ENCODE measurements around the gene ATE1. TPM values are rescaled to one million over a fixed set of nuclear protein-coding genes. Genes with fewer than 3 reads are reported as not detected.

ATE1 gene
- total RNA-seq, 3 donors from 2014 or later (not counting 1 experiment from before 2014, with no cell fraction given) = 30.4 to 40.6 (median 30.5) TPM

- no peak for DNase-seq
- no peaks in the 10 kb centered on the region for H3K9me3 Mint-ChIP-seq
- intact Hi-C loops (cut with micrococcal nuclease) = no loop called here
- no peak for TF ChIP-seq CTCF (IDR thresholded peaks at IDR 0.05)
- no peak overlapping the region for H3K27ac ChIP-seq (ENCODE audit: low read length)
- peaks cover 2% of the 10 kb centered on the region for H3K36me3 ChIP-seq (ENCODE audit: control insufficient read depth, insufficient read depth, low read length)
- peaks cover 0 to 4% of the 10 kb centered on the region in 2 donors for H3K4me1 Mint-ChIP-seq
- H3K4me3 Mint-ChIP-seq = no peak overlapping the region
- no peaks in the 10 kb centered on the region for H3K36me3 Mint-ChIP-seq
- no peak overlapping the region for H3K27ac Mint-ChIP-seq
- 79% methylated on average over 5 of the region's 6 CpGs for WGBS (ENCODE audit: insufficient coverage)
- no peaks in the 10 kb centered on the region for H3K27me3 Mint-ChIP-seq (ENCODE audit: low read depth in 2 of 2)
- H3K4me3 ChIP-seq (ENCODE audit: low read length) = no peak overlapping the region
- no peaks in the 10 kb centered on the region for H3K27me3 ChIP-seq (ENCODE audit: control insufficient read depth, insufficient read depth, low read length)
- H3K4me1 ChIP-seq (ENCODE audit: control insufficient read depth, insufficient read depth, low read length) = no peaks in the 10 kb centered on the region
- ATAC-seq = no peak
- H3K9me3 ChIP-seq (ENCODE audit: control insufficient read depth, insufficient read depth, low read length) = no peaks in the 10 kb centered on the region
Measured at GRCh38 chr10:121783782-121784372, 144.0 kb downstream of the ATE1 start.

DNA sequence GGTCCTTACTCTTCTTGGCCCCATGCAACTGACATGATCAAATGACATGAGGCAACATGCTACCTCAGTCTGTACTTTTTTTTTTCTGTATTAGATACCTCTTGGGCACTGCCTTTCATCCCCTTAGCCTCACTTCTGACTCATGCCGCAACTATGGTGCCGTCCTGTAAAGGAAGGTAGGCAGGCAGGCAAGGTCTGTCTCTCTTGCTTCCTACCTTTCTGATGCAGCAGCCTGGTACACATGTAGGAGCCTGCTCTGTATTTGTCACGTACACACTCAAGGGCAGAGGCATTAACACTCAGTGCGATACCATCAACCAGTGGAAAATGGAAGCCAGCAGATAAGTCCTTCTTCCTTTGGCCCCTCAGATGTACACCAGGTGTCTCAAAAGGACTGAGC, 146.7 kb downstream of the ATE1 start:
- intact Hi-C loops (cut with micrococcal nuclease) = no loop called here
- H3K27ac ChIP-seq (ENCODE audit: low read length) = no peak overlapping the region
- Mint-ChIP-seq H3K4me3 (no peak overlapping the region), H3K36me3 (no peaks in the 10 kb centered on the region), H3K4me1 (no peaks in the 10 kb centered on the region), H3K9me3 (no peaks in the 10 kb centered on the region), H3K27ac (no peak overlapping the region), H3K27me3 (ENCODE audit: low read depth in 2 of 2) (no peaks in the 10 kb centered on the region)
- ATAC-seq (no peak), DNase-seq (no peak)
- no peaks in the 10 kb centered on the region for H3K4me1 ChIP-seq (ENCODE audit: control insufficient read depth, insufficient read depth, low read length)
- WGBS (ENCODE audit: insufficient coverage) = 94% methylated on average over 4 of the region's 4 CpGs
- TF ChIP-seq CTCF (IDR thresholded peaks at IDR 0.05) = no peak
- no peak overlapping the region for H3K4me3 ChIP-seq (ENCODE audit: low read length)
- H3K9me3 ChIP-seq (ENCODE audit: control insufficient read depth, insufficient read depth, low read length) = no peaks in the 10 kb centered on the region
- H3K27me3 ChIP-seq (ENCODE audit: control insufficient read depth, insufficient read depth, low read length) = no peaks in the 10 kb centered on the region
- no peaks in the 10 kb centered on the region for H3K36me3 ChIP-seq (ENCODE audit: control insufficient read depth, insufficient read depth, low read length)

DNA sequence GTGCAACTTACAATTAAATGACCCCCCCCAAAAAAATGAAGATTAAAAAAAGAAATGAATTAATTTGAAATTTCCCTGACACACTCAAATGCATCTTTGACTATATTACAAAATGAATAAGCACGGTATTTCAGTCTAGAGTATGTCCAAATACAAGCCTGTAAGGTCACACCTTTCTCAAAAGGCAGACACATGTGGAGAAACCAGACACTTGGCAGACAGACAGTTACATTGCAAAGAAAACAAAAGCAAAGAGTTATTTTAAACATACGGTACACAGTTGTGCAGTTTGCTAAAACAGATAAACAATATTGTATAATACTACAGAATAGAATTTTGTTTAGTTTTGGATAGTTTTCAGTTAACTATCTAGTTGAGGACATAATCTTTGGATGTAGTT, 153.0 kb downstream of the ATE1 start:
- no peaks in the 10 kb centered on the region for H3K36me3 ChIP-seq (ENCODE audit: control insufficient read depth, insufficient read depth, low read length)
- Mint-ChIP-seq H3K4me3 (no peak overlapping the region), H3K9me3 (no peaks in the 10 kb centered on the region), H3K27me3 (ENCODE audit: low read depth in 2 of 2) (no peaks in the 10 kb centered on the region), H3K36me3 (no peaks in the 10 kb centered on the region), H3K4me1 (peaks cover 0 to 6% of the 10 kb centered on the region in 2 donors), H3K27ac (no peak overlapping the region)
- TF ChIP-seq CTCF (IDR thresholded peaks at IDR 0.05) = no peak
- DNase-seq (no peak), ATAC-seq (no peak)
- H3K4me1 ChIP-seq (ENCODE audit: control insufficient read depth, insufficient read depth, low read length) = no peaks in the 10 kb centered on the region
- WGBS (ENCODE audit: insufficient coverage) = 95% methylated on average over 1 of the region's 2 CpGs
- H3K27me3 ChIP-seq (ENCODE audit: control insufficient read depth, insufficient read depth, low read length) = no peaks in the 10 kb centered on the region
- intact Hi-C loops (cut with micrococcal nuclease) = no loop called here
- H3K4me3 ChIP-seq (ENCODE audit: low read length) = no peak overlapping the region
- no peaks in the 10 kb centered on the region for H3K9me3 ChIP-seq (ENCODE audit: control insufficient read depth, insufficient read depth, low read length)
- no peak overlapping the region for H3K27ac ChIP-seq (ENCODE audit: low read length)

DNA sequence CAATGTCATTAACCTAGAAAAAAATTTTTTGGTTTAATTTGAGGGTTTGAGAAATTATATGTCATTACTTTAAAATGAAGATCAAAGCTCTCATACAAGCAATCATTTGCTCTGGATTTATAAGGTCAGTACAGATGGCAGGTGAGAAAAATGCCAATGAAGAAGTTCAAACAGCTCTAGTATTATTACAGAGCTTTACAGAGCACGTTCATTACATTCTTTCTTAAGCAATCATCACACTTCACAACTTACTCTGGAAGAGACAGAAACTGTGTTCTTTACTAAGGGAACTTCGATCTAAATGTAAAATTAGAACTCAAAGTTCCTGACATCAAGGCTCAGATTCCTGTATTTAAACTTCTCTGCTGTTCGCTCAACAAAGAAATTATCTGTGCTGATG, 153.4 kb downstream of the ATE1 start:
- no peaks in the 10 kb centered on the region for H3K9me3 ChIP-seq (ENCODE audit: control insufficient read depth, insufficient read depth, low read length)
- ATAC-seq (no peak), DNase-seq (no peak)
- Mint-ChIP-seq H3K4me1 (peaks cover 0 to 6% of the 10 kb centered on the region in 2 donors), H3K27ac (no peak overlapping the region), H3K4me3 (no peak overlapping the region), H3K9me3 (no peaks in the 10 kb centered on the region), H3K36me3 (no peaks in the 10 kb centered on the region), H3K27me3 (ENCODE audit: low read depth in 2 of 2) (no peaks in the 10 kb centered on the region)
- no peaks in the 10 kb centered on the region for H3K27me3 ChIP-seq (ENCODE audit: control insufficient read depth, insufficient read depth, low read length)
- H3K4me1 ChIP-seq (ENCODE audit: control insufficient read depth, insufficient read depth, low read length) = no peaks in the 10 kb centered on the region
- TF ChIP-seq CTCF (IDR thresholded peaks at IDR 0.05) = no peak
- H3K27ac ChIP-seq (ENCODE audit: low read length) = no peak overlapping the region
- H3K4me3 ChIP-seq (ENCODE audit: low read length) = no peak overlapping the region
- H3K36me3 ChIP-seq (ENCODE audit: control insufficient read depth, insufficient read depth, low read length) = no peaks in the 10 kb centered on the region
- WGBS (ENCODE audit: insufficient coverage) = 89% methylated on average over 2 of the region's 3 CpGs
- intact Hi-C loops (cut with micrococcal nuclease) = no loop called here
